Activated T-cell treated with anti-CD3 and anti-CD28 coated beads for 4 hours (primary cell): ENCODE data around the gene FRMD3.

ENCODE experiments used
- DNase-seq: peaks from one replicate; pipeline ENCODE4 v3.0.0-alpha.2; 2020

The FRMD3 gene

GRCh38 chr9:83431101-83432060, 106.8 kb downstream of the FRMD3 start:
- no peak for DNase-seq

DNA sequence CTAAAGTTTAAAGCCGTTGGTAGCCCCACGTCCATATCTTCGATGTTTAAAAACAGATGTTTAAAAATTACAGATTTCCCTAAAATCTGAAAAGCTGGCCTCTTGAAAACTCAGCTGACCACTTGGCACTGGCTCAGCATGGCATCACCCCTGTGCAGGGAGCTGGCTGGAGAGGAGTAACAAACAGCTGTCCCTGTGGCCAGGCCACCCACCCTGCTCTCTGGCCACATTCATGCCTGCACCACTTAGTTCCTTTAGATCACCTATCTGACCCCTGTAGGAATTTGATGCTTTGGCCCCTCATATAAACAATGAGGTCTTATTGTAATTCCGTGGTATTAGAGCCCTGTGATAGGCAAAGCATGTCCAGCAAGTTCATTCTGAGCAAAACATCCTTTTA, 107.5 kb downstream of the FRMD3 start:
- DNase-seq = no peak

GRCh38 chr9:83429229-83429628, 109.0 kb downstream of the FRMD3 start:
- no peak for DNase-seq

DNA sequence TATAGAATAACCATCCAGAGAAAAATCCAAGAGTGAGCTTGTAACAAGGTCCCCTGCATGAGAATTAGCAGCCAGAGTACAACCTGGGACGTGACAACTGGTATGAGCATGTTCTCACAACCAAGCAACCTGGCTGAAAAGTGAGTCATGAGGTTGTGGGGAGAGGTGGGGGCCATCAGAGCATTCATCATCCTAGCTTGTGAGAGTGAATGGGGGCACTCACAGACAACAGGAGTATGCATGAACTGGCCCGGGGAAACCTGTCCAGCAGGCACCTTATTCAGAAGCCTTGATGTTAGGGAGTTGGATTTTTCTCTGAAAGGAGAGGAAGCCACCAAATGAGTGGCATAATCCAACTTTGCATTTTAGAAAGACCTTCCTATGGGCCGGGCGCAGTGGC, 113.0 kb downstream of the FRMD3 start:
- no peak for DNase-seq

DNA sequence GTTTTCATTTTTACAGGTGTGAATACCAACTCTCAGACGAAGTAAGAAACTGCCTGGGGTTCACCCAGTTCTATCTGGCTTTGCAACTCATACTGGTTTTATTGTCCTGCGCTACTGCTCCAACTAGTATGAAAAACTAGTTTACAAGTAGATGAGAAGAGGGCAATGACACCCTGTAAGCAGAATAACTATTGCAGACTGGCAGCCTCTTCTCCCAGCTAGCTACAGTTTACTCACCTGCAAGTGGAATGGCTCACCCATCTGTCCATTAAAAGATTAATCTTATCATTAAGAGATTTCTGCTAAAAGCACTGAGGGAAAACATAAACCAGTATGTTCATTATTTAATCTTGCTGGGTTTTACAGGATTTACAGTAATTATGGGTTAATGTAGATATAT, 113.4 kb downstream of the FRMD3 start:
- DNase-seq = no peak

DNA sequence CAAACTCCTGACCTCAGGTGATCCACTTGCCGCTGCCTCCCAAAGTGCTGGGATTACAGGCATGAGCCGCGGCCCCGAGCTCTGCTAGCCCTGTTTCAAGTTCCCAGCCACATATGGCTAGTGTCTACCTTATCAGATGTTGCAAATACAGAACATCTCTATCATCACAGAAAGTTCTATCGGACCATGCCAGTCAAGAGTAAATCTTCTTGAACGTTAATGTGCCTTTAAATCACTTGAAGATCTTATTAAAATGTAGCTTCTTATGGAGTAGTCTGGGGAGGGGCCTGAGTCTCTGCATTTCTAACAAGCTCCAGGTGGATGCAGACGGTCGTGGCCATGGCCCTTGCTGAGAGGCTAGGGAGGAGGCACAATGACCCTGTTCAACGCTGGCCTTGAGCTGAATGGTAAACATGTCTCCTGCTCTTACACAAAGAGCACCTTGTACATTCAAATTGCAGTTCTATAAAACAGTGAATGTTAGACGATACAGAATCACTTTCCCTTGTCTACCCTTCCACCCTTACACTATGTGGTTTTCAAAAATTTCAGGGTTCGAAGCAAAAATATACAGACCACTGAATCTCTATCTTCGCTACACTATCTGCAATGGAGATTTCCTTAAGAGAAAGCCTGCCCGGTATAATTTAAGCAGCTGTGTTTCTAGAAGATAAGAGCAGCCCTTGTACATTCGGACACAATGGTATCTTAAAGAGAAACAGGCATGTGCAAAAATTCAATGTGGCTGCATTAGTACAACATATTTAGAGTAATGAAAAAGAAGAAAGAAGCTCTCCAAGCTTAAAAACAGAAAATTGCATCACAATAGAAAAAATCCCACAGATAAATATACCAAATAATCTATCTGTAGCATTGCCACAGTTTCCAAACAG, 114.1 kb downstream of the FRMD3 start:
- DNase-seq = no peak

DNA sequence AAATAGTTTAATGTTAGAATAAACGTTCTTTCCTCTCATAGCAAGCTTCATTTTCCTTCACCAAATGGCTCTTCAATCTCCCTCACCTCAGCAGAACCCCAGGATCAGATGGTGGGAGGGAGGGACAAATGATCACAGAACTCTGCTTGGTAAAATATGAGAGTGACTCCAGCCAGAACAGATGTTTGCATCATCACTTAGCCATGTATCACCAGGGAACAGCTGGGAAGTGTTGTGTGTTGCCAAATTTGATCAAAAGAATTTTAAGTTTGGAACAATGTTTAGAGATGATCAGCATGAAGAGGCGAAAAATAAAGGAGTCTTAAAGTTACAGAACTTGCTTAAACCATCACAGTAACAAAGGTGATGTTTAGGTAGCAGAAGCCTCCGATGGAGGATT, 115.7 kb downstream of the FRMD3 start:
- no peak for DNase-seq

DNA sequence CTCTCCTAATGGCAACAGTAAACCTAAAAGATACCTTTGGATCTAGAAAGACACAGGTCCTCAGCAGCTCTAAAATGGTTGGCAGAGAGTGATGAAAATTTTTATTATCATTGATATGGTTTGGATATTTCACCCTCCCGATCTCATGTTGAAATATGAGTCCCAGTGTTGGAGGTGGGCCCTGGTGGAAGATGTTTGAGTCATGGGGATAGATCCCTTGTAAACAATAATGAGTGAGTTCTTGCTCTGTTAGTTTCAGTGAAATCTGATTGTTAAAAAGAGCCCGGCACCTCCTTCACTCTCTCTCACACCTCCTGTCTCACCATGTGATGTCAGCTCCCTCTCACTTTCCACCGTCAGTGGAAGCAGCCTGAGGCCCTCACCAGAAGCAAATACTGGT, 117.7 kb downstream of the FRMD3 start:
- DNase-seq = no peak

GRCh38 chr9:83419961-83420360, 118.2 kb downstream of the FRMD3 start:
- no peak for DNase-seq

GRCh38 chr9:83418283-83418682, 119.9 kb downstream of the FRMD3 start:
- DNase-seq = no peak

GRCh38 chr9:83413367-83413766, 124.8 kb downstream of the FRMD3 start:
- DNase-seq = no peak

DNA sequence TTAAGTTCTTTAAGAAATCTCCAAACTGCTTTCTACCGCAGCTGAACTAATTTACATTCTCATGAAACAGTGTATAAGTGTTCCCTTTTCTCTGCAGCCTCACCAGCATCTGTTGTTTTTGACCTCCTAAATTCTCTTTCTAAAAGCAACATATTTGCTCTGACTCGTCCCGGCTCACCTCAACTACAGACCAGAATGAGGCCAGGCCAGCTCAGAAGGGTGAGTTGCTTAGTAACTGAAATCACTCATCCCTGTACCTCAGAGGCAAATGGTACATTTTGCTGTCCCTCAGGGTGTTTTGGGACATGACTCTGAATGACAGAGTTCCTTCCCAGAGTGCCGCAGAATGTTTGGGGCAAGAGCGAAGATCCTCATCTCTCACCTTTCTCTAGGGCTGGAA, 127.5 kb downstream of the FRMD3 start:
- DNase-seq = no peak

- no peak for DNase-seq
Measured at GRCh38 chr9:83406921-83407320, 131.3 kb downstream of the FRMD3 start.

DNA sequence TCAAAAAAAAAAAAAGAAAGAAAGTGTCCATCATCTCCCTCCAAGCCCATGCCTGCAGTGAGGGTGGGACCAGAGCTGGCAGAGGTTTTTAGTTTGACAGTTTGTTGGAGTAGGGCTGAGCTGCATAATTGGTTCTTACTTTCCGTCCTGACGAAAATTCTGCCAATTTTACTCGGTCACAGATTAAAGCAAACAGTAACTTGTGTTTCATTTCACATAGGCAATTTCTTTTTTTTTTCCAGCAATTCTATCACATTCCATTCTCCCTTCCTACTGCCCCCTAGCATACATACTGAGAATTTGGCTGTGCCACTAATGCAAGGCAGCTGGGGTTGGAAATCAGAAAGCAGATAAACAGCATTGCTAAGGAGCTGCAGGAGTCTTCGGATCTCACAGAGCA, 132.4 kb downstream of the FRMD3 start:
- no peak for DNase-seq

GRCh38 chr9:83403527-83404238, 134.5 kb downstream of the FRMD3 start:
- DNase-seq = no peak

- DNase-seq = no peak
Measured at GRCh38 chr9:83401328-83401900, 136.8 kb downstream of the FRMD3 start.

- no peak for DNase-seq
Measured at GRCh38 chr9:83396813-83397212, 141.4 kb downstream of the FRMD3 start.

DNA sequence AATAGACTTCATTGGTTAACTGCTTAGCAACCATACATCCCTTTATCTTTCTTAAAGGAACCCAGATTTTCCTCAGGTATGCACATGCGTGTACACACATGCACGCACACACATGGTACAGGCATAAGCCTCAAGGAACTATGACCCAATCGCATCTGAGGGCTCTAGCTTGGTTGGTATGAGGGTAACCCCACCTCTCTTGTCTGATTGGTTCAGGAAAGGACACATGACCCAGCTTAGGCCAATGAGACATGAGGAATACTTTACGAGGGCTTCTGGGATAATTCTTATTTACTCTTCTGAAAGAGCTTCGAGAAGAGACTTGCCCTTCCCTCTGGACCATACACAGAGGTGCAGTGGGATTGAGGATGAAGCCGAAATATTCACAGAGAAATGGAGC, 141.9 kb downstream of the FRMD3 start:
- DNase-seq = no peak

DNA sequence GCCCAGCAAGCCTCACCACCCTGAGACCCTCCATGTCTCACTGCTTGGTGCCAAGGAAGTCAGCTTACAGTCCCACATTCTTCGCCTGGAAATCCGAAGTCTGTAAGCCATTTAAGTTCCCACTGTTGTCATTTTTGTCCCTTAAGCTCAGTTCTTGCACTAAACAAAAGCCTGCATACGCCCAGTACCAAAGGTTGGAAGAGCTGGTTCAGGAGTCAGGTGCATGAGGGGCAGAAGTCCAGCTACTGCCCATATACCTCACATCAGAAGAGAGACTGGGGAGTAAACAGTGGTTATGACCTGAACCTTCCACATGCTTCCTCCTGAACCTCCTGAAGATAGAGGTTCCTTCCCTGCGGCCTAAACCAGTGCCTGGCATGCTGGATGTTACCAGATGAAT, 146.0 kb downstream of the FRMD3 start:
- no peak for DNase-seq

DNA sequence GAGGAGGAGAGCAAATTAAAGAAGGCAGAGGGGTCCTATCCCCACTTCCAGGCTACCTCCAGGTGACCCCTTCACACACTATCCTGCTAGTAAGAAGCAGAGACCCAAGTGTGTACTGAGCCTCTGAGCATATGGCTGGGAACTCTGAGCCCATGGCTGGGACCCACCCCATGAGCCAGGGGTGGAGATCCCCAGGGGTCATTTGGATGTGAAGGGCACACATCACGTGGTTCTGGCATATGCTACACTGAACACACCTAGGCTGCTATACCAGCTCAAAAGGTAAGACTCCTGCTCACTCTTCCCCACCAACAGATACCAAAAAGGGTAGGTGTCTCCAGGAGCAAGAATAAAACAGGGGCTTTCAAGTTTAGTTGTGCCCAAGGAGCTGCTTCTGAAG, 149.9 kb downstream of the FRMD3 start:
- DNase-seq = no peak

DNA sequence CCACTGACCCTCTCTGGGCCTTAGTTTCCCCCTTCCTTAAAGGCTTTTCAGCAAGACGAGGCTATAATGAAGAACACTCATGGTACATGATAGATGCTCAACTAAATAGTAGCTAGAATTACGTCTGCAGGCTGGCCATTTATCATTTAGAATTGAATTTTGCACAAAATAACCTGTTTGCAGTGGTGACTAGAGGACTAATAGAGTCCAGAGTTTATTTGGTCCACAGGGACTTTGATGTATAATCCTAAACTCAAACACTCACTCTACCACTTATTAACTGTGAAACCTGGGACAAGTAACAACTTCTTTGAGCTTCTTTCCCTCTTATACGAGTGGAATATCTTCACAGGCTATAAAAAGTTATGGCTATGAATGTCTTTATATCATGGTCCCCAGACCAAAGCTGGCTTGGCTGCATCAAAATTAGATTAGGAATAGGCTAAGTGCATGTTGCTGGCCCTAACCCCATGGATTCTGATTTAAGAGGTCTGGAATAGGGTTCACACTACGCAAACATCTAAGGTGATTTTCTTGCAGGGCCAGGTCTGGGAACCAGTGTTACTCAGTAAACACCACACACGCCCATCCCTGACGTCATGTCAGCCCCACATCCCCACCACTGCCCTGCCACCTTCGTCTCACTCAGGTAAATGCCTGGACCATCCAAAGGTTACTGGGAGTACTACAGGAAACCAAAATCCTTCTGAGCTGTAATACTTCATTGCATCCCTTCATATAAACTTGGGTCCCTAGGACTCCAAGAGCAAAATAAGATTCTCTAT, 150.6 kb downstream of the FRMD3 start:
- no peak for DNase-seq

DNA sequence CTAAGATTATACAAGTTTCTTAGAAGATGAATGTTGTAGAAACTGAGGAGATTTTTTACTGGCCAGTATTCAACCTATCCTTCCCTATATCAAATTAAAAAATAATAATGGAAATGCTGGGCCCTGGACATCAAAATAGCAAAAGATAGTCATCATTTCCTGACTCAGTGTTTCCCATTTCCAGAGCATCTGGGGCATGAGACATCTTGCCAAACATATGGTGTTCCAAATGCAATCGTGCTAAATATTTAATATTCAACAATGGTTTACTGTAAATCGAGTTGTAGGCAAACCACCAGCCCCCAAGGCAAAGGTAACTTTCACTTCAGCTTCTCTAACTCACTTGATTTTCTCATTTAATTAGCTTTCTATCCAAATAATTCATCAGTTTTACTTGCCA, 152.9 kb downstream of the FRMD3 start:
- DNase-seq = no peak
